Measurements from ENCODE around the gene TJP3.

DNA sequence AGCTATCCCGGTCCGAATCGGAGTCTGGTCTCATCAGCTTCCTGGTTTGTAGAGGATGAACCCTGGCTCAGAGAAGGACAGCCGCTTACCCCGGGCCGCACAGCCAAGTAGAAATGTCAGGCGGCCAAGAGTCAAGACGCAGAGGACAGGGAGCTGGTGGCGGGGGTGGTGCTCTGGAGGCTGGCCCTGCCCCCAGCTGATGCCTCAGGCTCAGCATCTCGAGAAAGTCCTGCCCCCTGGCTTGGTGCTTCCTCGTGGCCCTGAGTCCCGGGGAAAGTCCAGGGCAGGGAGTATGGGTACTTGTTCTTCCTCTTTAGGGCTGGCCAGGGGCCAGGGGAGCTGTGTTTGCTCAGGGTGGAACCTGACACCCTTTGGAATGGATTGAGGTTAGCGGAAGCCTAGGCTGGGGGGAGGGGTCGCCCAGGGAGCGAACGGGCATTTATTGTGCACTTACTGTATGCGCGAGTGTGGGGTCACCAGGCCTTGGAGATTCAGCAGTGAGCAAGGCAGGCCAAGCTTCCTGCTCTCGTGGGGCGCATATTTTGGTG is 2.2 kb downstream of the TJP3 start:
- TF ChIP-seq POLR2A (IDR thresholded peaks at IDR 0.05; ENCODE audit: extremely low read depth, insufficient read length): no peak
- TF ChIP-seq, protein P1, sequence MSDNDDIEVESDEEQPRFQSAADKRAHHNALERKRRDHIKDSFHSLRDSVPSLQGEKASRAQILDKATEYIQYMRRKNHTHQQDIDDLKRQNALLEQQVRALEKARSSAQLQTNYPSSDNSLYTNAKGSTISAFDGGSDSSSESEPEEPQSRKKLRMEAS (IDR thresholded peaks at IDR 0.05; ENCODE audit: low read depth, low read length): no peak
- TF ChIP-seq, protein P2, sequence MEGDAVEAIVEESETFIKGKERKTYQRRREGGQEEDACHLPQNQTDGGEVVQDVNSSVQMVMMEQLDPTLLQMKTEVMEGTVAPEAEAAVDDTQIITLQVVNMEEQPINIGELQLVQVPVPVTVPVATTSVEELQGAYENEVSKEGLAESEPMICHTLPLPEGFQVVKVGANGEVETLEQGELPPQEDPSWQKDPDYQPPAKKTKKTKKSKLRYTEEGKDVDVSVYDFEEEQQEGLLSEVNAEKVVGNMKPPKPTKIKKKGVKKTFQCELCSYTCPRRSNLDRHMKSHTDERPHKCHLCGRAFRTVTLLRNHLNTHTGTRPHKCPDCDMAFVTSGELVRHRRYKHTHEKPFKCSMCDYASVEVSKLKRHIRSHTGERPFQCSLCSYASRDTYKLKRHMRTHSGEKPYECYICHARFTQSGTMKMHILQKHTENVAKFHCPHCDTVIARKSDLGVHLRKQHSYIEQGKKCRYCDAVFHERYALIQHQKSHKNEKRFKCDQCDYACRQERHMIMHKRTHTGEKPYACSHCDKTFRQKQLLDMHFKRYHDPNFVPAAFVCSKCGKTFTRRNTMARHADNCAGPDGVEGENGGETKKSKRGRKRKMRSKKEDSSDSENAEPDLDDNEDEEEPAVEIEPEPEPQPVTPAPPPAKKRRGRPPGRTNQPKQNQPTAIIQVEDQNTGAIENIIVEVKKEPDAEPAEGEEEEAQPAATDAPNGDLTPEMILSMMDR (IDR thresholded peaks at IDR 0.05; ENCODE audit: low read depth, low read length): no peak
